RPMI8226 (cell line): ENCODE results near the gene ING3.

Source experiments
- DNase-seq: peaks from one replicate; pipeline ENCODE4 v3.0.0-alpha.2; 2015

ING3 gene

GRCh38 chr7:120989257-120990220, 39.0 kb downstream of the ING3 start:
- peak; percentile 55 for DNase-seq

- DNase-seq = peak; percentile 64
Measured at GRCh38 chr7:120990468-120991118, 40.0 kb downstream of the ING3 start.

- no peak for DNase-seq
Measured at GRCh38 chr7:120991161-120991560, 40.6 kb downstream of the ING3 start.

GRCh38 chr7:120991581-120991980, 41.0 kb downstream of the ING3 start:
- DNase-seq = peak; percentile 46

GRCh38 chr7:120992272-120992964, 41.8 kb downstream of the ING3 start:
- no peak for DNase-seq

GRCh38 chr7:120992965-120993494, 42.5 kb downstream of the ING3 start:
- no peak for DNase-seq

- DNase-seq = peak; percentile 34
Measured at GRCh38 chr7:120993553-120994191, 43.1 kb downstream of the ING3 start.

- no peak for DNase-seq
Measured at GRCh38 chr7:120994512-120995410, 44.2 kb downstream of the ING3 start.

- DNase-seq = peak; percentile 90
Measured at GRCh38 chr7:120995654-120996053, 45.1 kb downstream of the ING3 start.

GRCh38 chr7:120996333-120996987, 45.9 kb downstream of the ING3 start:
- peak; percentile 97 for DNase-seq

- no peak for DNase-seq
Measured at GRCh38 chr7:120996988-120997345, 46.4 kb downstream of the ING3 start.

GRCh38 chr7:120997882-120998474, 47.4 kb downstream of the ING3 start:
- DNase-seq = peak; percentile 92

- no peak for DNase-seq
Measured at GRCh38 chr7:120998520-120998919, 47.9 kb downstream of the ING3 start.

- DNase-seq = no peak
Measured at GRCh38 chr7:120998996-120999565, 48.5 kb downstream of the ING3 start.

GRCh38 chr7:121000081-121000983, 49.8 kb downstream of the ING3 start:
- peak; percentile 48 for DNase-seq

GRCh38 chr7:121001234-121001906, 50.8 kb downstream of the ING3 start:
- DNase-seq = no peak

GRCh38 chr7:121002048-121002756, 51.6 kb downstream of the ING3 start:
- no peak for DNase-seq

GRCh38 chr7:121002757-121003200, 52.2 kb downstream of the ING3 start:
- no peak for DNase-seq
